Vagina (tissue), 2 donors: ENCODE data around the gene DNAJC11. TPM values are rescaled to one million over a fixed set of nuclear protein-coding genes. Genes with fewer than 3 reads are reported as not detected.
A peak's percentile ranks its signal among the peaks of the same experiment; 100 is the strongest.

Source experiments
- DNase-seq, 2 donors: peaks; one replicate each; pipeline ENCODE4 v3.0.0-alpha.2; 2017; ENCODE audit errors: extremely low spot score in 2 of 2
- H3K27ac ChIP-seq: fragments of 200-600 bp; sonication (generic); one replicate; pipeline ENCODE4 v1.5.1; 2019
- H3K27me3 ChIP-seq: fragments of 200-600 bp; sonication (generic); one replicate; pipeline ENCODE4 v1.5.1; 2019
- H3K36me3 ChIP-seq, 2 donors: fragments of 200-600 bp; sonication (generic); one replicate each; pipeline ENCODE4 v1.5.1; 2017 to 2019
- H3K4me1 ChIP-seq: fragments of 200-600 bp; sonication (generic); one replicate; pipeline ENCODE4 v1.5.1; 2019
- H3K4me3 ChIP-seq, 2 donors: fragments of 200-600 bp; sonication (generic); 1 replicate in 1 of 2; 2 replicates in 1 of 2; pipeline ENCODE4 v1.5.1; 2016 to 2019
- H3K9me3 ChIP-seq: fragments of 200-600 bp; sonication (generic); one replicate; pipeline ENCODE4 v1.5.1; 2019
- CTCF ChIP-seq, 3 experiments: fragments of 450-650 bp in 2 of 3; fragments of 200-600 bp in 1 of 3; sonication (generic) in 1 of 3; IDR thresholded peaks; one replicate each; pipeline ENCODE4 v1.5.1; 2017 to 2019; ENCODE audit warnings: antibody characterized with exemption in 3 of 3, mild to moderate bottlenecking in 2 of 3, moderate library complexity in 2 of 3
- POLR2A ChIP-seq, 2 donors: fragments of 450-650 bp; IDR thresholded peaks; one replicate each; pipeline ENCODE4 v1.6.1; 2017; ENCODE audit warnings: antibody characterized with exemption in 2 of 2, mild to moderate bottlenecking in 2 of 2, moderate library complexity in 2 of 2
- POLR2AphosphoS5 ChIP-seq, 2 donors: sonication (generic); formaldehyde crosslinking; IDR thresholded peaks; one replicate each; pipeline ENCODE4 v1.9.0; 2017; ENCODE audit warnings: antibody characterized with exemption in 2 of 2, mild to moderate bottlenecking in 2 of 2, low read depth in 1 of 2; ENCODE audit not compliant: insufficient read depth in 1 of 2
- intact Hi-C: fragments of 100-400 bp; cut with DNase I; formaldehyde crosslinking; loops from one replicate; pipeline ENCODE4 v1.15.1; 2023
- total RNA-seq: library from RNA; depleted of rRNA; stranded (reverse); fragments of >200 nt; gene quantifications from one replicate; pipeline ENCODE4 v1.2.3, GENCODE V29; 2016

DNAJC11 gene
- total RNA-seq = 29.2 TPM

DNA sequence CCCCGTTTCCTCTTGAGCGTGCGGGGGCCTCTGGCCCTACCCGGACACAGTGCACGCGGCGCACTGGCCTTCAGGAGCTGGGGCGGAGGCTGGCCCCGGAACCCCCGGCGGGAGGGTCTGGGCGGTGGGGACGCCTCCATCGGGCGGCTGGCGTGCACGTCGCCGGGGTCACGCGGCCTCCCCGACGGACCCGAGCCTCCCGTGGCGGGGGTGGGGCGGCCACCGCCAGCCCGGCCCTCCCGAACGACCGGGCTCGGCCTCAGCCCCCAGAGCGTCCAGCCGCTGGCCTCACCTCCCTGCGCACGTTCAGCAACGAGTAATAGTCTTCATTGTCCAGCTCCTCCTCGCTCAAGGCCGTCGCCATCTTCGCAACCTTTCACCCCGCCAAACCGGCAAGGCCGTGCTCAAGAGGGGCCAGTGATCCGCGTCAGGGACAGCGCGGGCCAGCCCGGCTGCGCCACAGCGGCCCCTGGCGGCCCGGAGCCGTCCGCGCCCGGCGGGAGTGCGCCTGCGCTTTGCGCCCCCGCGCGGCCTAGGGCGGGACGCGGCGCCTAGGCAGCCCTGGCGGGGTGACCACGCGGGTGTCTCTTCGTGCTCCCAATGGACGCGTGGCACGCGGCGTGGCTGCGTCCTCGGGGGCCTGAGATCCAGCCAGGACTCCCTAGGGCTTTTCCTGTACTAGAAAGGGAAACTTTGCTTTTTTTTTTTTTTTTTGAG, at the start of gene DNAJC11:
Gene DNAJC11 (minus strand): TSS at position 380 of the 717 bp plus-strand sequence. CDS start 16 bp downstream, at position 364.
- H3K36me3 ChIP-seq = no peaks in the 10 kb centered on the region
- TF ChIP-seq POLR2AphosphoS5 (IDR thresholded peaks at IDR 0.05; ENCODE audit: insufficient read depth in 1 of 2, low read depth in 1 of 2) = peak; percentile 29 to 43
- no peak for TF ChIP-seq POLR2A (IDR thresholded peaks at IDR 0.05)
- peak; percentile 61 to 95 (median 69) for TF ChIP-seq CTCF (IDR thresholded peaks at IDR 0.05)
- DNase-seq = peak in 1 of 2 donors; percentile 89
- no peaks in the 10 kb centered on the region for H3K27me3 ChIP-seq
- peaks cover 29% of the 10 kb centered on the region for H3K4me1 ChIP-seq
- peak within 1 kb of the TSS; percentile 90 to 99 for H3K4me3 ChIP-seq
- intact Hi-C loops = no loop called here
- H3K9me3 ChIP-seq = no peaks in the 10 kb centered on the region
- H3K27ac ChIP-seq = peak within 1 kb of the TSS; percentile 79

GRCh38 chr1:6750490-6750889, 48.9 kb upstream of the DNAJC11 start:
- no peak for DNase-seq
- Histone ChIP-seq H3K9me3 (no peaks in the 10 kb centered on the region), H3K36me3 (no peaks in the 10 kb centered on the region), H3K27ac (no peak overlapping the region), H3K27me3 (no peaks in the 10 kb centered on the region), H3K4me1 (no peaks in the 10 kb centered on the region), H3K4me3 (no peak overlapping the region)
- TF ChIP-seq POLR2AphosphoS5 (IDR thresholded peaks at IDR 0.05; ENCODE audit: insufficient read depth in 1 of 2, low read depth in 1 of 2) = no peak
- TF ChIP-seq CTCF (IDR thresholded peaks at IDR 0.05) = no peak
- no peak for TF ChIP-seq POLR2A (IDR thresholded peaks at IDR 0.05)
- intact Hi-C loops = no loop called here

DNA sequence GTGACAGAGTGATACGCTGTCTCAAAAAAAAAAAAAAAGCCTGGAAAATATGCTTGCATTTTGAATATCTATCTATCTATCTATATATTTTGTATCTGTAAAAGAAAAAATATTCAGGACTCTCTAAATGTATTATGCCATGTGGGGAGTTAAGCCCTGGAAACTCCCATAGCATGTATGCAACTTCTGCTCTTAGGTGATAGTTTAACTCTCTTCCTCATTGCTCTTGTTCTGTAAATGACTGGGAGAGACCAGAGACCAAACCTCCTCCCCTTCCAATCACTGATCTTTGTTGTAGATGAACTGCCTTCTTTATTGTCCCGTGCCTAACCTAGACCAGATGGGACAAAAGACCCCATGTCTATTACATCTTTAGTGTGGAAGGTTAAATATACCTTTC, 46.1 kb upstream of the DNAJC11 start:
- no peak for TF ChIP-seq POLR2AphosphoS5 (IDR thresholded peaks at IDR 0.05; ENCODE audit: insufficient read depth in 1 of 2, low read depth in 1 of 2)
- no peak for TF ChIP-seq POLR2A (IDR thresholded peaks at IDR 0.05)
- TF ChIP-seq CTCF (IDR thresholded peaks at IDR 0.05) = no peak
- no peak overlapping the region for H3K4me3 ChIP-seq
- no peak for DNase-seq
- H3K9me3 ChIP-seq = no peaks in the 10 kb centered on the region
- H3K4me1 ChIP-seq = peaks cover 15% of the 10 kb centered on the region
- no peak overlapping the region for H3K27ac ChIP-seq
- intact Hi-C loops = no loop called here
- H3K27me3 ChIP-seq = no peaks in the 10 kb centered on the region
- H3K36me3 ChIP-seq = no peaks in the 10 kb centered on the region

DNA sequence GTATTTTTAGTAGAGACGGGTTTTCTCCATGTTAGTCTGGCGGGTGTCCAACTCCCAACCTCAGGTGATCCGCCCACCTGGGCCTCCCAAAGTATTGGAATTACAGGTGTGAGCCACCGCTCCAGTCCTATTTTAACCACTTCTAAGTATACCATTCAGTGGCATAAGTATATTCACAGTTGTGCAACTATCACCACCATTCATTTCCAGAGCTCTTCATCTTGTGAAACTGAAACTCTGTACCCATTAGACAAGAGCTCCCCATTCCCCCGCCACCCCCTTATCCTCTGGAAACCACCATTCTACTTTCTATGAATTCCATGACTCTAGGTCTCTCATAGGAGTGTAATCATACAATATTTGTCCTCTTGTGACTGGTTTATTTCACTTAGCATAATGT, 43.5 kb upstream of the DNAJC11 start:
- Histone ChIP-seq H3K9me3 (no peaks in the 10 kb centered on the region), H3K4me3 (no peak overlapping the region), H3K4me1 (peaks cover 15% of the 10 kb centered on the region), H3K27ac (no peak overlapping the region), H3K36me3 (no peaks in the 10 kb centered on the region), H3K27me3 (no peaks in the 10 kb centered on the region)
- no peak for DNase-seq
- TF ChIP-seq POLR2A (IDR thresholded peaks at IDR 0.05) (no peak), CTCF (IDR thresholded peaks at IDR 0.05) (no peak), POLR2AphosphoS5 (IDR thresholded peaks at IDR 0.05; ENCODE audit: insufficient read depth in 1 of 2, low read depth in 1 of 2) (no peak)
- intact Hi-C loops = no loop called here
